GM18868 (cell line): ENCODE results near the gene STRN4.
"Not testable (repeated sequence)": the region's sequence is repeated elsewhere in the genome, so short reads cannot be mapped to it uniquely, and the experiment has no call there.

Experiments
- ATAC-seq: cut with Tn5 transposase; IDR thresholded peaks from one replicate; pipeline ENCODE4 v1.9.1; 2021; ENCODE audit warnings: mild to moderate bottlenecking, moderate library complexity; ENCODE audit not compliant: unreplicated experiment

STRN4 gene, protein sequence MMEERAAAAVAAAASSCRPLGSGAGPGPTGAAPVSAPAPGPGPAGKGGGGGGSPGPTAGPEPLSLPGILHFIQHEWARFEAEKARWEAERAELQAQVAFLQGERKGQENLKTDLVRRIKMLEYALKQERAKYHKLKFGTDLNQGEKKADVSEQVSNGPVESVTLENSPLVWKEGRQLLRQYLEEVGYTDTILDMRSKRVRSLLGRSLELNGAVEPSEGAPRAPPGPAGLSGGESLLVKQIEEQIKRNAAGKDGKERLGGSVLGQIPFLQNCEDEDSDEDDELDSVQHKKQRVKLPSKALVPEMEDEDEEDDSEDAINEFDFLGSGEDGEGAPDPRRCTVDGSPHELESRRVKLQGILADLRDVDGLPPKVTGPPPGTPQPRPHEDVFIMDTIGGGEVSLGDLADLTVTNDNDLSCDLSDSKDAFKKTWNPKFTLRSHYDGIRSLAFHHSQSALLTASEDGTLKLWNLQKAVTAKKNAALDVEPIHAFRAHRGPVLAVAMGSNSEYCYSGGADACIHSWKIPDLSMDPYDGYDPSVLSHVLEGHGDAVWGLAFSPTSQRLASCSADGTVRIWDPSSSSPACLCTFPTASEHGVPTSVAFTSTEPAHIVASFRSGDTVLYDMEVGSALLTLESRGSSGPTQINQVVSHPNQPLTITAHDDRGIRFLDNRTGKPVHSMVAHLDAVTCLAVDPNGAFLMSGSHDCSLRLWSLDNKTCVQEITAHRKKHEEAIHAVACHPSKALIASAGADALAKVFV

DNA sequence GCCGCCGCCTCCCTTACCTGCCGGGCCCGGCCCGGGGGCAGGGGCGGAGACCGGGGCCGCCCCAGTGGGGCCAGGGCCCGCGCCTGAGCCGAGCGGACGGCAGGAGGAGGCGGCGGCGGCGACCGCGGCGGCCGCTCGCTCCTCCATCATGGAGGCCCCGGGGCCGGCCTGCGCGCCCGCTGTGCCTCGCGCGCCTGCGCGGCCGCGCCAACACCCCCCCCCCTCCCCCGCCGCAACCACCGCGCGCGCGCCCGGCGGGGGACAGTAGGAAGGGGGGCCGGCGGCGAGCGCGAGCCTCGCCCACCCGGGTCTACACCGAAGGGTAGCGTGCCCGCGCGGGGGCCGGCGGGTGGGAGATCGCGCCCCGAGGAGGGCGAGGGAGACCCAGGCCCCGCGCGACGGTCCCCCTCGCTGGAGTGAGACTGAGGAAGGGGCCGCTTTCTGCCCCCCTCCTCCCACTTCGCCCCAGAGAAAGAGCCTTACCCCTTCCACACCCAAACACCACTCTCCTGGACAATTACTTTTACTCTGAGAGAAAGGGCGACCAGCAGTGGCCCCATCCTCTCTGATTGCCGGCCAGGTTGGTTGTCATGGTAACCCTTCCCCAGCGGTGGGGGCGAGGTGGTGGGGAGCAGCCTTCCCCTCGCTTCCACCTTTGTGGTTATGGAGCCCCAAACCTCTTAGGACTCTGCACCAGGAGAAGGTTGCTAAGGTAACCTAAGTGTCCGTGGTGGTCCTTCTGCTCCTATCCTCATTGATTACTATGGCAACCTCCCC is at the start of gene STRN4:
TSS of gene STRN4 (minus strand) at position 170 of the 777 bp plus-strand sequence. CDS start at position 150, 20 bp downstream.
- peak; percentile 53 for ATAC-seq

DNA sequence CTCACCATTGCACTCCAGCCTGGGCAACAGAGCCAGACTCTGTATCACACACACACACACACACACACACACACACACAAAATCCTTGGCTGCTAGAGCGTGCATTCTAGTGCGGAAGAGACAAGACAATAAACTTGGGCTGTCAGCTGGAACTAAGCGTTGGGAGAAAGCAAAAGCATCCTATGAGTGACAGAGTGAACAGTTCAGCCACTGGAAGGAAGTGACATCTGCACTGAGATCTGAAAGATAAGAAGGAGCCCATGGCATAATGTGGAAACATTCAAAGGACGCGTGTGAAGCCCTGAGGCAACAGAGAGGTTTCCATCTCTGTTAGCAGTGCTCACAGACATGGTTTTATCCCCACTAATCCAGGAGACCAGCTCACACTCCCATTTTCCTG is 45.7 kb upstream of the STRN4 start:
- ATAC-seq: no peak

DNA sequence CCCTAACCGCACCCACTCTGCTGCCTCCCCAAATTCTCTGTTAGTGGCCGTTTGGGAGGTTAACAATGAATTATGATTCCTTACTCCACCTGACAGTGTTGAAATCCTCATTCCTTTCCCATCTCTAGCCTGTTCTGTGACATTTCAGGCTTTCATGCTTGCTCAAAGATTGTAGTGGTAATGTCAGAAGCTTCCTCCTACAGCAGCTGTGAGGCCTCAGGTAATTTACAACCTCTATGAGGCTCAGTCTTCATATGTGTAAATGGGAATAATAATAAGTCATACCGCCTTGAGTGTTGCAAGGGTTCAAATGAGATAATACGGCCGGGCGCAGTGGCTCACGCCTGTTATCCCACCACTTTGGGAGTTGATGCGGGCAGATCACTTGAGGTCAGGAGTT is 43.1 kb upstream of the STRN4 start:
- ATAC-seq: no peak

DNA sequence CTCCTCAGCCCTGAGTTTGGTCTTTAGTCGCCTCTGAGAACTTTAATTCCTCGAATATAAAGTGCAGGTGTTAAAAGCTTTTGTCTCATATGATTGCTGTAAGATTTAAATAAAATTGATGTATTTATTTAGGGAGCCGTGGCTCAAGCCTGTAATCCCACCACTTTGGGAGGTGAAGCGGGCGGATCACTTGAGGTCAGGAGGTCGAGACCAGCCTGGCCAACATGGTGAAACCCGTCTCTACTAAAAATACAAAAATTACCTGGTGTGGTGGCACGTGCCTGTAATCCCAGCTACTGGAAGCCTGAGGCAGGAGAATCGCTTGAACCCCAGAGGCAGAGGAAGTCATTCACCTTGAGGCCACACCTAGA is 42.7 kb upstream of the STRN4 start:
- ATAC-seq: no peak

DNA sequence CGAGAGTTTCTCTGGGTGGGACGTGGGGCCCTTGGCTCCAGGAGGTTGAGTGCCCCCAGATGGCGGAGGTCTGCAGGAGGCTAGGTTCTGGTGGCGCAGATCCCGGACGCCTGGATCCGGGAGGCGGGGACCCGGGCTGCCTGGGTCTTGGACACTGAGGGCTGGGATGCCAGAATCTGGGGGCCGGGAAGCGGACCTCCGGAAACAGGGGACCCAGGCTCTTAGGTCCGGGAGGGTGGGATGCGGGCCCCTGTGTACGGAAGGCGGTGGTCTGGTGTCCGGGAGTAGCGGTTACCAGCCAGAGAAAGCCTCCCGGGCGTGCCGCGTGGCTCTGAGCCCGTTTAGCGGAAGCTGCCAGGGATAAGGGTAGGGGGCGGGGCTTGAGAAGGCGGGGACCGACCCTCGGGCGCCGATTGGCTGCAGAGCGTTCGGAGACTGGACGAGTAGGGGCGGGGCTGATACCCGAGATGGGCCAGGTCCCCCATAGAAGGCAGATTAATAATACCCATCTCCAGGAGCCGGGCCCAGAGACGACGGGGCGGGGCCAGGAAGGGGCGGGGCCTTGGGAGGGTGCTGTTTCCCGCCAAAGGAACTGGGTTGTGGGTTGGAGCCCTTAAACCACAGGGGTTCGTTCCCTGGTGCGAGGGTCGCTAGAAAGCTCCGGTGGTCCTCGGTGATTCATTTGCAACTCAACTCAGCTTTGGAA is 42.2 kb upstream of the STRN4 start, which contains the start of gene SLC1A5:
TSS of gene SLC1A5 (minus strand) at position 333 of the 706 bp plus-strand sequence. CDS start 629 bp downstream, outside the sequence.
- ATAC-seq: peak; percentile 75

GRCh38 chr19:46787331-46788261 is 41.3 kb upstream of the STRN4 start:
- ATAC-seq: no peak

GRCh38 chr19:46787040-46787330 is 40.7 kb upstream of the STRN4 start:
- no peak for ATAC-seq

DNA sequence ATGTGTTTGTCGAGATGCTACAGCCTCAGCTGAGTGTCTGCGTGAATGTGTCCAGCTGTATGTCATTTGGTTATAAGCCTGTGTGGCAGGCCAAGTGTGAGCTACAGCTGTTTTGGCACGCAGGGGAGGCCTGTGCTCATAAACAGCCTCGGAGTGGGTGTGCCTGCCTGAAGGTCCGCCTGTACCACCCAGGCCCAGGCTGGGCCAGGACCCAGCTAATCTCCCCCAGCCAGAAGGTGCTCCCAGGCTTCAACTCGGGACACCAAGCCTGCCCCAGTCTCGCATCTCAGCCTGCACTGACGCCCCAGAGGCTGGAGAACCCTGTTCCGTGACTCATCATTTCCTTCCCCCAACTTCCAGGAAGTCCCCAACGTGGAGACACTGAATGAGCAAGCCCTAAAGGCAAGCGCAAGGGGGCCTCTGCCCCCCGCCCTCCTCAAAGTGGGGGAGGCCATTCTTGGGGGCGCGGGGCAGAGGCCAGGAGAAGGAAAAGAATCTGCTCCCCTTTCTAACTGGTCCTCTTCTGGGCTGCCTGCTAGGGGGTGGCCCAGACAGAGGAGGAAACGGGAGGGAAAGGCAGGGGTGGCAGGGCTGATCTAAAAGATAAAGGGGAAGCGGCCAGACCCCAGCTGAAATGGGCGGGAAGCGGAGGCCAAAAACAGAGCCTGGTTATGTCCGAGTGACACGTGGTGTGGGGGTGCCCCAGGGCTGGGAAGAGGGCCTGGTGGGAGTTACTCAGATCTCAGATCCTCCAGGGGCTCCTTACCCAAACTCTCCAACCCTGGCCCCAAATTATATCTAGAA is 40.2 kb upstream of the STRN4 start:
- no peak for ATAC-seq

DNA sequence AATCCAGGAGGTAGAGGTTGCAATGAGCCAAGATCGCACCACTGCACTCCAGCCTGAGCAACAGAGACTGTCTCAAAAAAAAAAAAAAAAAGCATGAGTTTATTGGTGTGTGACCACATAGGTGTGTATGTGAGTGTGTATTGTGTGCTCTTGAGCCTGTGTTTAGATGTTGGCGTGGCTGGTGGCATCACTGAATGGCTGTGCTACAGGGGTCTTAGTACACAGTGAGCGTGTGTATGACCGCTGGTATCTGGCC is 39.7 kb upstream of the STRN4 start:
- no peak for ATAC-seq

DNA sequence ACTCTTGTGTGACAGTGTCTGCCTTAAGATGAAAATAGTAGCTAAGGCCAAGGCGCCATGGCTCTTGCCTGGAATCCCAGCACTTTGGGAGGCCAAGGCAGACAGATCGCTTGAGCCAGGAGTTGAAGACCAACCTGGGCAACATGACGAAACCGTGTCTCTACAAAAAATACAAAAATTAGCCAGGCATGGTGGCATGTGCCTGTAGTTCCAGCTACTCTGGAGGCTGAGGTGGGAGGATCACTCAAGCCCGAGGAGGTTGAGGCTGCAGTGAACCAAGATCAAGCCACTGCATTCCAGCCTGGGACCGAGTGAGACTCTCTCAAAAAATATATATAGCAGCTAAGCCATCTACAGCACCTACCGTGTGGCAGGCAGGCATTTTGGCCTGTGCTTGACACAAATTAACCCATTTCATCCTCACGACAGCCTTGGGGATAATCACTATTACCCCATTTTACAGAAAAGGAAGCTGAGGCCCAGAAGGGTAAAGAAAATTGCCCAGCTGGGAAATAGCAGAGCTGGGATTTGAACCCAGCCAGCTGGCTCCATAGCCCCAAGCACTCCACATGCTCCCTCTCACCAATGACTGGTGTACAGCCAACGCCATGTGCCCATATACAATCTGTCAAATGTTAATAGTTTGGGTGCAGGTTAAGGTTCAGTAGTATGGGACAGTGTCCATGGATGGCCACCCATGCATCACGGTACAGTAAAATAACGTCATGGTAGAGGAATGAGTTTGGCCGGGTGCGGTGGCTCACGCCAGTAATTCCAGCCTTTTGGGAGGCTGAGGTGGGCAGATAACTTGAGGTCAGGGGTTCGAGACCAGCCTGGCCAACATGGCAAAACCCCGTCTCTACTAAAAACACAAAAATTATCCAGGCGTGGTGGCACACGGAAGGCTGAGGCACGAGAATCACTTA is 39.1 kb upstream of the STRN4 start:
- ATAC-seq: no peak

DNA sequence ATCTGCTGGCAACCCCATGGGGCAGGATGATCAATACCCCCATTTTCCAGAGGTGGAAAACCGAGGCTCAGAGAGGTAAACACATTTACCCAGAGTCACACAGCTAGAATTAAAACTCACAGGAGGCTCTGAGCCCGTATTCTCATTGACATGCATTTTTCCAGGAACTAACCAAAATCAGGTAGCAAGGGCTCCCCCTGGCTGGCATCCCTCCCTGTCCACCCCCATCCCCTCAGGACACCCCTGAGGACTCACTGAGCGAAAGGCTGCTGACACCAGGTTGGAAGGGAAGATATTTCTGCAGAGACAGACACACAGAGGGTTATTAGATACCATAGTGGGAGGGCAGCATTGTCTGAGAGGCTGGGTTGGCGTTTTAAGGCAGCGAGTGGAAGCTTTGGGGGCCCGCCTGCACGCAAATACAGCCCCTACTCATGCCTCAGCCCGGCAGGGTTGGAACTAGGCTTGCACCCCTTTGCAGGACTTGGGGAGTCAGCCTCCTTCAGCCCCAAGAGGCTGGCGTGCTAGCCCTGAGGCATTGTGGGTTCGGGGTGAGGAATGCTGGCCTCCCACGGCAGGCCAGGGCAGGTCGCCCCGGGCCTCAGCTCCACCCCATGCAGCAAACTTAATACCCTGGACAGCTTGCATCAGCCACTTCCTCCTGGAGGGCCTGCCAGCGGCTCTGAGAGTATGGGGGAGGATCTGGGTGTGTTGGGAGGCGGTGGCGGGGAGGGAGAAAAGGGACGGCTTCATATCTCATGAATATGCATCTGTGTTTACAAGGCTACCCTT is 38.2 kb upstream of the STRN4 start:
- no peak for ATAC-seq

DNA sequence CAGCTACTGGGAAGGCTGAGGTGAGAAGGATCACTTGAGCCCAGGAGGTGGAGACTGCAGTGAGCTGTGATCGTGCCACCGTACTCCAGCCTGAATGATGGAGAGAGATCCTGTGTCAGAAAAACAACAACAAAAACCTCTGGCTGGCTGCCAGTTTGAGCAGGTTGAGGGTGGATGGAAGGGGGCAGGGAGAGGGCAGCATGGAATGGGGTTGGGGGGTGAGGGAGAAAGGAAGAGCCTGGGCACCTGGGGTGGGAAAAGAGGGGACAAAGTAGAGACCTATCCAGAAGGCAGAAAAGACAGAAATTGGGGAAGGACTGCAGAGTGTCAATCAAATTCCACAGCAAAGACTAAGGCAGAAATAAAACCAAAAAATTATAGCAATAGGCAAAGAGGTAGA is 37.4 kb upstream of the STRN4 start:
- ATAC-seq: no peak

DNA sequence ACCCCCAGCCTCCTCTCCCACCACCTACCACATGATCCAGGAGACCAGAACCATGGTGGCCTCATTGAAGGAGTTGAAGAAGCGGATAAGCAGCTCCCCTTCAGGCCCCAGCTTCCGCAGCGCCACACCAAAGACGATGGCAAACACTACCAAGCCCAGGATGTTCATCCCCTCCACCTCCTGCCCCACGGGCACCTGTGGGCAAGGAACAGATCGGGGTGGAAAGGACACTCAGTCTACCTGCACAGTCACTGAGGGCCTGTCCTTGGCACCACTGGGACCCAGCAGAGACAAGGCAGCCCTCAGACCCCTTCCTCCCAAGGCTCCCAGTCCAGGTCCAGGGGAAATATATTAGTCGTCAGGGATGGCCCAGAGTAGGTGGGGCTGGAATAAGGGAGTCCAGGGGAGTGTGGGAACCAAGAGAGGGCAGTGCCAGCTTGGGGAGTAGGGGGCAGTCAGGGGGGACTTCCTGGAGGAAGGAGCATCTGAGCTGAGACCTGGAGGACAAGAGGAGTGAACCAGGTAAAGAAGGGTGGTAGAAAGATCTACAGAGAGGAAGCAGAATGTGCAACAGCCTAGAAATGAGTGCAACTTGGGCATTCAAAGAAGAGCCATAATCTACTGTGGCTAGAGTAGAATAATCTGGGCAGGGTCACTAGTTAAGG is 36.2 kb upstream of the STRN4 start:
- ATAC-seq: no peak

GRCh38 chr19:46777956-46778645 is 31.9 kb upstream of the STRN4 start:
- not testable (repeated sequence) for ATAC-seq

GRCh38 chr19:46776927-46777911 is 31.0 kb upstream of the STRN4 start:
- no peak for ATAC-seq
